Stimulated activated CD4-positive, alpha-beta T cell treated with anti-CD3 and anti-CD28 coated beads, Interleukin-4, amount 100 ng/mL, for 48 hours (primary cell): ENCODE data around the gene EPHB2.

Experiments
- DNase-seq, 2 donors: peaks; one replicate each; pipeline ENCODE4 v3.0.0-alpha.2; 2020; ENCODE audit warnings: low read depth in 2 of 2

The EPHB2 gene

DNA sequence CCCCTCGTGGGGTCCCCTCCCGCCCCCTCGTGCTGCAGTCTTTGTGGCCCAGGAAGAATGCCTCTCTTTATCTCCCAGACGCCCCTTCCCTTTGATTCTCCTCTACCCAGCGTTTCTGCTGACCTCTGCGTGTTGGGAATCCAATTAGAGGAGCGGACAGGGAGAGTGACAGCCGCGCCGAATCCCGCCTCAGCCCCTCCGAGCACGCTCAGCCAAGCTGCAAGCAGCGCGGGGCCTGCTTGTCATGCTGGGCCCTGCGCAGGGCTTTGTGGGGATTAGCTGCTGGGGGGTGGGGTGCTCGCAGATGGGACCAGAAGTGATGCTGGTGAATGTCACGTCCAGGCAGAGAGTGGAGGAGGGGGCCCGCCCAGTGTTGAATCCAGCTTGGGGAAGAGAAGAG, 91.1 kb downstream of the EPHB2 start:
- DNase-seq = no peak

DNA sequence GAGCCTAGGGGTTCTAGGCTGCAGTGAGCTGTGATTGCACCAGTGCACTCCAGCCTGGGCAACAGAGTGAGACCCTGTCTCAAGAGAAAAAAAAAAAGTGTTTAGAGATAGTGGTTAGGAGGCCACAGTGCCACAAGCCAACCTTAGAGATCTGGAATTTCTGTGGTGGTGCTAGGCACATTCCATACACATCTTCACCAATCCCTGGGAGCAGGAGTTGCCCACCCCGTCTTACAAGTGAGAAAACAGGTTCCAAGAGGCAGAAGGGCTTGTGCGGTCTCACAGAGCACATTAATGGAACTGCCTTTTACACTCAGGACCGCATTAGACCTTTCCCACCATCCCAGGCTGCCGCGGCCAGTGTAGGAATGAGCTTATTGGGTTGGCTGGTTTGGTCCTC, 93.2 kb downstream of the EPHB2 start:
- DNase-seq = no peak

DNA sequence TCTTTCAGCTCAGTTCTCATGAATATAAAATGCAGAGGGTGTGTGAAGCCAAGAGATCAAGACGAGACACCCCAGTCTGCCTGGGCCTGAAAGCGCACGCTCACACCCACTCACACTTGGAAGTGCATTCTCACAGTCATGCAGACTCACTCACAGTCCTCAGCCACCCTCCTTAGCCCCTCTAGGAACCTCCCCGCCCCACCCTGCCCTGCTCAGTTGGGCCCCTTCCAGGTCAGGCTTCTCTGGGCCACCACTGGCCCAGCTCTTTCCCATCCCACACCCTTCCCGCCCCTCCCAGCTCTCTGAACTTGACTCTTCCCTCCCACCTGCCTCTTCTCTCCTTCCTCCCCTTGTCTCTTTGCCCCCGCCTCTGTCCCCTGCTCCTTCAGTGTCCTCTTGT, 93.8 kb downstream of the EPHB2 start:
- DNase-seq = no peak

DNA sequence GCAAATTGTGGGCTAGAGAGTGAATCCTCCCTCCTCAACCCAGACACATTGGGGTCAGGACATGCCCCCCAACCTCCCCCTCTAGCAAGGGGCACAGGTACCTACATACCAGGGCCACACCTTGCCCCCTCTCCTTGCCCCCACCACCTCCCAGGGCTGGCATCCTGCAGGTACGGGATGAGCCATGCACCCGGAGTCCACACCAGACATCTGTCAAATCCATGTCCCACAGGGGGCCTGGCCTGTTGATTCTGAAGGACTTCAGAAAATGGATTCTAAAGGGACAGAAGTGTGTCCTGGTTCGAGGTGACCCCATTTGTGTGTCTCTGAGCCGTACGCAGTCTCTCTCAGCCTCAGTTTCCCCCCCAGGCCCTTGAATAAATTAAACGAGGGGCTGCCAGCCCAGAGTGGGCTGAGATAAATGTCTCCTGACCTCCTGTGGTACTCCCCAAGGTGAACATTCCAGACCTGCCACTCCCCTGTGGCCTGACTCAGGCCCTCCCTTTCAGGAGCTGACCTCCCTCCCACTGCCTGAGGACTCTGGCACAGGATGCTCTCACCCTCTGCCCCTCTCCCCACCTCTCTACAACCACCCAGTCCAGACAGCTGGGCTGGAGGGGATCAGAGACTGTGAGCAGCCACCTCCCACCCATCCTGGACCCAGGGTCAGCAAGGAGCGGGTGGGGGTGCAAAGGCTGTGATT, 94.5 kb downstream of the EPHB2 start:
- DNase-seq = no peak

DNA sequence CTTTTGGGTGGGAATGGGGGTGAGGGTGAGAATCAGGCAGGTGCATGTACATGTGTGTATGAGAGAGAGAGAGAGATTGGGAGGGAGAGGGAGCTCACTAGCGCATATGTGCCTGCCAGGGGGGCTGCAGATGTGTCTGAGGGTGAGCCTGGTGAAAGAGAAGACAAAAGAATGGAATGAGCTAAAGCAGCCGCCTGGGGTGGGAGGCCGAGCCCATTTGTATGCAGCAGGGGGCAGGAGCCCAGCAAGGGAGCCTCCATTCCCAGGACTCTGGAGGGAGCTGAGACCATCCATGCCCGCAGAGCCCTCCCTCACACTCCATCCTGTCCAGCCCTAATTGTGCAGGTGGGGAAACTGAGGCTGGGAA, 95.0 kb downstream of the EPHB2 start:
- DNase-seq = no peak

DNA sequence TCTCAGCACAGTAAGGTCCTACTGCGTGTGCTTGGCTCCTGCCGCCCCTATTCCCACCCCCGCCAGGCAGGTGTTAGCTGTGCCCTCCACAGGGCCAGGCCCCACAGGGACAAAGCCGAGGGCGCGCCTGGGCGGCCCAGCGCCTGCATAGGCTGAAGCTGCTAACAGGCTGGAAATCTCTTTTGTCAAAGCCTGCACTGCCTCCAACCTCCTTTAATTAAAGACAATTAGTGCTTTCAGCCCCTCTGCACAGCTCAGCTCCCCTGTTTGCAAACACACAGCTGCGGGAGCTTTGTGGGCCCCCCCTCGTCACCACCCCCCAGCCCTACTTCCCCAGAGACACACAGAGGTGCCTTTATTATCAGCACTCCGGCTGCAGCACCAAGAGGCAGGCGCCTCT, 95.9 kb downstream of the EPHB2 start:
- no peak for DNase-seq

DNA sequence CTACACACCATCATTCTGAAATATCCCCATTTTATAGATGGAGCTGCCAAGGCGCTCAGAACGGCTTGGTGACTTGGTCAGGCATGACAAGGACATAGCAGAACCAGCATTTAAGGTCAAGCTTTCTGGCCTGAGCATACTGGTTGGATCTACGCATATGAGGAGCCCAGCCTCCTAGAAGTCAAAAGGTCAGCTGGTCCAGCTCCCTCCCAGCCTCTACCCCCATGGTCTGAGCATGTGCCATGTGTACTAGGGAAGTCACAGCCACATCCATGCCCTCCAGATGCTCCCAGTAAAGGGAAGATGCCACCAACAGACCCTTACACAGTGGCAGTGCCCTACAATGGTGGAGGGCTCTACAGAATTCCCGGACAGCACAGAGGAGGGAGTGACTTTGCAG, 96.7 kb downstream of the EPHB2 start:
- DNase-seq = no peak

DNA sequence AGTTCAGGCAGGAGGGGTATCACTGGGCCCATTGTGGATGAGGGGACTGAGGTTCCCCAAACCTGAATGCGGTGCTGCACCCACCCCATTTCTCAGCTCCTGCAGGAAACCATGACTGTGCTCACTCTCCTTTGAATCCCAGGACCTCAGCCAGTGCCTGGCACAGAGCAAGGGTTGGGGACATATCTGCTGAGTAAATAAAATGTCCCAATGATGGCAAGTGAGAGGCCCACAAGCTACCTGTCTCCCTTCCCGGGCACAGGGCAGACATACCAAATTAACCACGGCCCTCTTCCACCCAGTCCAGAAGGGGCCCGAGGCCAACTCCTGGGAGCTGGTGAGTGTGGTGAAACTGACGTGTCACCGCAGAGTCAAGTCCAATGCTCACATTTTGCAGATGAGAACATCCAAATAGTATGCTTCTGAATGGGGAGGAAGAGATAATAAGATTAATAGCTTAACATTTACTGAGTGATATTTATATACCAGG, 97.6 kb downstream of the EPHB2 start:
- no peak for DNase-seq

DNA sequence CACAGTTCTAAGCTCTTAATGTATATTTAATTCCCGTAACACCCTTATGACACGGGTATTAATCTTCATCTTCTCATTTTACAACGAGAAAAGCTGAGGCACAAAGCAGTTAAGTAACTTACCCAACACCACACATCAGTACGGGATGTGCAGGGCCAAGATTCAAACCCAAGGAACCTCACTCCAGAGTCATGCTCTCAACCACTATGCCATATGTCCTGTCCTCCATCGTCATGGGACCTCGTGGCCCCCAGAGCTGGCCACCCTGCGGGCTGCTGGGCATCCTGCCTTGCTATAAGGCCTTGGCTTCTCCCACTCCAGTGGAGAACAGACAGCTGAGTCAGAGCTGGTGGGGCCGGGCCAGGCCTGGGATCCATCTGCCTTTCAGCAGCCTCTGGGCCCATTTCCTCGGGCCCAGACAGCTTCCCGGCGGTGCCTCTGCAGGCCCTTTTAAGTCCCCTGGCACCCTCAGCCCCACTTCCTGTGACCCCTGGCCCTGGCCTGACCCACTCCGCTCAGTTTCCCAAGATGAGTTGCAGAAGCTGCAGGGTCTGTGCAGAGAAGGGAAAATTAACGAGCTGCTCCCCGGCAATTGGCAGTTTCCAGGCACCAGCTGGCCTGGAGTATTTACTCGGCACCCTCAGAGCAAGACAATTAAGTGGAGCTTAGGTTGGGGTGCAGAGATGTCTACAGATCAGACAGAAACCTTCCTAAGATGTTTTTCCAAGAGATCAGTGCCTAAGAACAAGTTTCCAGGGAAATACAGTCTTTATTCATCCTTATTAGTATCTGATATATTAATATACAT, 98.2 kb downstream of the EPHB2 start:
- no peak for DNase-seq

DNA sequence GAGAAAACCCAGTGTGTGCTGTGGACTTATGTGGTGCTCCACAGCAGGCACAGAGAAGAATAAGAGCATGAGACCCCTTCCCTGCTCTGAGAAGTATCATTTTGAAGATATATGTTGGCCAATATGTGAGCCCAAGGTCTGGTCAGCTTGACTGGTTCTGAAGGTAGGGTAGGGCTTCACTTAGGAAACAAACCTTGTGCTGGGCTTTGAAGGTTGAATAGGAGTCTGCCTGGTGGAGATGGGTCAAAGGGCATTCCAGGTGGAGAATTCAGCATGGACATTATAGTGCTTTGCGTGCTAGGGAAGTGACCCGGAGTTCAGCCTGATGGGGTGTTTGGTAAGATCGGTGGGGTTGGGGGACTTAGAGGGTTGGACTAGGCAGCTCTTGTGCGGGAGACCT, 99.1 kb downstream of the EPHB2 start:
- DNase-seq = no peak

DNA sequence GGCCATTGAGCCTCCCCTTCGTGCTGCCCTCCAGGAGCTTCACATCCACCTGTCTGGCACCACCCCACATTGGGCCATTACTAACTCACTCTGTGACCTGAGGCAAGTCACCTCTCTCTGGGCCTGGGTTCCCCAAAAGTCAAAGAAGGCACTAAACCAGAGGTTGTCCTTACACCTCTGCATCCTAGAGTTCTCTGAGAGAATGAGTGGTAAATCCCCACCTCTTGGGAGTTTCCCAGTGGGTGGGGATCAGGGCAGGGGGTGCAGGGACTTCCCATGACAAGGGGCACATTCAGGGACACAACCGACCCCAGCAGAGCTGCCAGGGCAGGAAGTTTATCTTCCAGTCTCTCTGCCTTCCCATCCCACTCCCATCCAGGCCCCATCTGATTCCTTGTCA, 99.7 kb downstream of the EPHB2 start:
- DNase-seq = no peak

DNA sequence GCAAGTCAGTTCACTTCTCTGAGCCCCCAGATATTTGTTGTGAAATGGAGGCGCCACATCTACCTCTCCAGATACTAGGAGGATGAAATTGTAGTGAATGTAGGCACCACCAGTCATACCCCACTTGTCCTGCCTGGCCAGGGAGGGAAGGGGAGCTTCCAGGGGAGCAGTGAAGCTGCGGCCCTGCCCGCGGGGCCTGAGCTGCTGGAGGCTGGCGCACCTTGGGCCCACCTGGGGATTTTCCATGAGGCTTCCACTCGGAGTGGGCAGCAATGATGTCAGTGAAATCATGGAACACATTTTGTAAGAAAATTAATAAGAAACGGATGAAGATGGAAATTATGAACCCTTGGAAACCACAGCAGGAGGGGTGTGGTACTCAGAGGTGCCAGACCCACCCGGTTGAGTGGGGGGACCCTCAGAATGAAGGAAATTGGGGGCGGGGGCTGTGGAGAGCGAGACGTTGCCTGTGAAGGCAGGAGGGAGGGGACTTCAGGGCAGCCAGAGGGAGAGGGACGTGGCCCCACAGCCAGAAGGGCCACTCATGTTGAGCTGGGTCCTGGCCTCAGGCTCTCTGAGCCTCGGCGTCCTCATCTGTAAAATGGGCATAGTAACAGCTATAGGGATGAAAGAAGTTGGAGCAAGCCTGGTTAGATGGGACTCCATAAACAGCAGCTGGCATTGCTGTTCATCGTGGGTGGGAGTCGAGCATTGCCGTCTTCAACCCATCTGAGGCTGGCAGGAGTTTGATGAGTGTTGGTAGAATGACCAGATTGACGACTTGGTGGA, 101.6 kb downstream of the EPHB2 start:
- no peak for DNase-seq

DNA sequence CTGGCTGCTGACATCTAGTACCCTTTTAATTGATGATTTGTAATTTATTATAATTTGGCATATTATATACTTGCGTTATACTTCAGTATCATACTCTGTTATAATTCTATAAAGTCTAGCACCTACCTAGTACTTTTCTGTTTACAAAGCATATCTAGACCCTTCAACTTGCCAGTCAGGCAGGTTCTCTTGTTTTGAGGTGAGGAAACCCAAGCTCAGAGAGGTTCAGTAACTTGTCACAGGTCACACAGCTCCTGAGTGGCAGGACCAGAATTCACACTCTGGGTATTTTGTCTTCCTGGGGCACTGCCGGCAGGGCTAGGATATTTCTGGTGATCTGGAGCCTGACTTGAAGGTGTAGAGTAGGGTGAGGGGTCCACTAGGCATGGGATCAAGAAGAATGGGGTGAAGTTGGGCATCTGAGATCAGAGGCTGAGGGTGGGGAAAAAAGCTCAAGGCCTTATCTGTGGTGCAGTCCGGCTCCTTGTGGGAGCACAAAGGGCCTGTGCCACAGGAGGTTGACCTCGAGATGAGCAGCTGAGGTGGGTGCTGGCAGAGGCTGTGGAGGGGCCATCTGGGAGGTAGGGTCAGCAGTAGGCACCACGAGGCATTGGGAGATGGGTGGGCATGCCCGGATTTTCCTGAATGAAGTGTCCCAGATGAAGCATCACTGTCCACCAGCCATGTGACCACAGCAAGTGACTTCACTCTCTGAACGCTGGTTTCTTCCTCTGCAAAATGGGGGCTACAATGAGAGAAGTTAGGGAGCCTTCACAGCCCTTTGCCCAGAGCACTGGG, 102.6 kb downstream of the EPHB2 start:
- DNase-seq = no peak

DNA sequence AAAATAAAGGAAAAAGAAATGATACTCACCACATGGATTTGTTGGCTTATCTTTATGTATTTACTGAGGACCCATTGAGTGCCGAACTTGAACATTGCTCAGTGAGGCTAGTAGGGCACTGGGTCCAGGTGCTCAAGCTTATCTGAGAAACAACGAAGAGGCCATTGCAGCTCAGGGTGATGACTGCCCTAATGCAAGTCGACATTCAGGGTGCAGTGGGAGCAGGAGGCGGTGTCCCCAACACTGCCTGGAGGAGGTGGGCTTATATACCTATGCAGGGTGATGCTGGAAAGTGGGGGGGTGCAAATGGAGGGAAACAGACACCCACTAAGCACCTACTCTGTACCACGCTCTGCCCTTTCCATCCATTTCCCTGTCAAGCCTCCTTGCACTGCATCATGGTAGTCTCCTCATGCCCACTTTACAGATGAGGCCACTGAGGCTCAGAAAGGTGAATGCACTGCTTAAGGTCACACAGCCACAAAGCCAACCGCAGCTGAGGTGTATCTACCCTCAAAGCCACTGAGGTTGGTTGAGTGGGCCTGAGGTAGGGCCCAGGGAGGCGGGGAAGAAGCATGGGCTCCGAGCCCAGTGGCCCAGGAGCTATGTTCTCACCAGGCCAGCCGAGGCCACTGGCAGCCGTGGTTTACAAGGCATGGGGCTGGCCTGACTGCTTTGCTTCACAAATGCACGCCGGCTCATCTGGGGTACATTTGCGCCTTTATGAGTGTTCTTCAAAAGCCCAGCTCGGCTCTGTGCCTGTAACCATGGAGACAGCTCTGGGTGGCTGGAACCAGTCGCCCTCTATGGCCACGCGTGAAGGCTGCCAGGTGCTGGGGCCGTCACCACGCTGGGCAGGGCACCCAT, 103.8 kb downstream of the EPHB2 start:
- DNase-seq = no peak

DNA sequence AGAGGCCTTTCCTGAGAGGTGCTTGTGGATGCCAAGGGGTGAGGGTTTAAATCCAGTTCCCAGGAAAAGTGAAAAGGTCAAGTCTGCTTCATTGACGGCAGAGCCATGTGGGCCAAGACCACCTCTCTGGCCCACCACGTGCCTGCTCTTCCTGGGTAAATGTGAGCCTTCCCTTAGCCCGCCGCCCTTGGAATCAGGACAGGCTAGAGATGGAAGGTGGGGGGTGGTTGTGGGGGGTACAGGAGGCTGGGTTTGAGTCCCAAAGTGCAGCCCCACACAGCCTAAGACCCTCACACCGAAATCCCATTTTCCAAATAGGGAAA, 104.4 kb downstream of the EPHB2 start:
- DNase-seq = no peak

DNA sequence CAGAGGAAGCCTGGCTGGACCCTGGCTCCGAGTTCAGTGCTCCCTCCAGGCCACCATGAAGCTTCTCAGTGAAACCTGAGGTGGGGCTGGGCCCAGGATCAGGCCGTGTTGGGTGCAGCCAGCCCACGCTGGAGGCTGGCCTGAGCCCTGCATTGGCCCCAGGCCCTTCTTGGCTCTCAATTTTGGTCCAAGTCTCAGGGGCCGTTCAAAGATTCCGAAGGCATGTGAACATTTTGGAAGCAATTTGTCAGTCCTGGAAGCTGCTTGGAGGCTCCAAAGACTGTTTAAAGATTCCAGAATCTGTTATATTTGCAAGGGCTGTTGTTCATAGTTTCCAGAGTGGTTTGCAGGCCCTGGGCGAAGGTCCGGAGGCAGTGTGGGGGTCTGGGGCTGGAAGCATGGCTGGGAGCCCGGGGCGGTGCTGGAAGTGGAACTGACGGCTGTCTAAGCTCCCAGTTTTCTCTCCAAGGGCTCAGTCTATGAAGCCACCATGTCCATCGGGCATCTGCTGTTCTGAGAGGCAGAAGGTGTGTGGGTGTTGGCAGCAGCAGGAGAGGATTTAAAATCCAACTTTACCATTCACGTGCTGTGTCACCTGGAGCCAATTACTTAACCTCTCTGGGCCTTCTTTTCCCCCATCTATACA, 104.9 kb downstream of the EPHB2 start:
- DNase-seq = no peak

DNA sequence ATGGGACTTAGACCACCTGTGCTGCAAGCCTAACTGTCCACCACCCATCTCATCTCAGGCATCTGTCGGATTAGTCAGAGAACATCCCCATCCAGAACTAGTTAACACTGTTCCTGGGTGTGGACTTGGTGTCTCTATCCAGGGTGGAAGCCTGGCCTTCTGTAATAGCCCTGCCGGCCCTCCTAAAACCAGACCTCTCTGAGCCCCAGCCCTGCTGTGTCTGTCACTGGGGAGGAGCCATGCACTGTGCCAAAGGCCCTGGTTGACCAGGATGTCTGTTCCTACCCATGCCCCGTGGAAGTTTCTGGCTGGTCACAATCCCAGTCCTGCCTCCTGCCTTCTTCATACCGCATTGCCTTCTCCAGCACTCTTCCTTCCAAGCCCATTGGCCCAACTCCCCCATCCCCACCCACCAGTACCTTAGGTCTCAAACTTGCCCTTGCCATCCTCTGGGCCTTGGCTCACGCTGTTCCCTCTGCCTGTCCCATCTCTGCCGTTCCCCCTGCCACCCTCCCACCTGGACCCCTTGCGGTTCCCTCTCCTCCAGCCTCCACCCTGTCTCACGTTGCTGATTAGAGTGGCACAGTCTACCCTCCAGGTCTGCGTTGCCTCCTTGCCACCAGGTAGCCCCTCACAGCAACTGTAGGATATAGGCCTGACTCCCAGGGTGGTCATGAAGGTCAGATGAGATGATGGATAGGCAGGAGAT, 105.6 kb downstream of the EPHB2 start:
- no peak for DNase-seq

DNA sequence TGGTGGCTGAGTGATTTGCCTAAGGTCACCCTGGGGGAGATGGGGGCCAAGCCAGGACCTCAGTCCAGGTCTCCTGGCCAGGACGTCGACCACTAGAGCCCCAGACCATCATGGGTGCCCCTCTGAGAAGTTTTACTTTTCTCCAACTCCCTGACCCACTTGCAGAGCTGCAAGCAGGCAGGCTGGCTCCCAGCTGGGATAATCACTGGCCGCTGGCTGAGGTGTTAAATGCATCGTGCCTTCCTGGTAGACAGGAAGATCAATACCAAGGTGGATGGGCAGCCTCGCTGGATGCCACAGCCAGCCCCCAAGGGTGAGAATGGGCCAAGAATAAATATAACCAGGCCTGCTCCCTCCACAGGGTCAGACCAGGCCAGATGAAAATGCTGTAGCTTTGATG, 106.2 kb downstream of the EPHB2 start:
- DNase-seq = no peak

DNA sequence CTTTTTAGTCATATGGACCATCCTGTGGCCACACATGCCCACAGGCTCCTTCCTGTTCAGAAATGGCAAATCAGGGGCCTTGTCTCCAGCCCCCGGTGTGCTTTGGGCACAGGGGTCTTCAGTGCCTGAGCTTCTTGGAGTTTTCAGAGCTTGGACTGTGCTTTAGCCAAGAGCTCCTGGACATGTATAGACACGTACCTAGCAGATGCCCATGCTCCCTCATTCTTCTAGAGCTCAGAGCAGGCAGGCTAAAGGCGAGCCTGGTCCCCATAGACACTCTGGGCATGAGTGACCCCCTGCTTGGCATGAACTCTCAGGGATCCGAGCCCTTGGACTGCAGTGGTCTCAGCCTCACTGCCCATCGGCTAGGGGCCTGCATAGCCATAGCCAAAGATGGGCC, 106.8 kb downstream of the EPHB2 start:
- DNase-seq = no peak
